OCI-LY7 (cell line): ENCODE measurements around the gene ABHD8. TPM values are rescaled to one million over a fixed set of nuclear protein-coding genes. Genes with fewer than 3 reads are reported as not detected.

Experiments used
- BruUV-seq: library from RNA; stranded (reverse); fragments of 400-500 nt; replicated peaks from 2 replicates; lab custom pipeline; 2021; lab: Mats Ljungman, UMichigan
- CTCF ChIA-PET: fragments of 300-600 bp; sonication (Branson Sonifier 250); formaldehyde crosslinking; loops from one replicate; lab custom pipeline; 2022; ENCODE audit warnings: antibody characterized with exemption; ENCODE audit not compliant: unreplicated experiment; lab: Charles Lee
- POLR2A ChIA-PET: fragments of 300-600 bp; sonication (Branson Sonifier 250); formaldehyde crosslinking; loops from one replicate; lab custom pipeline; 2022; ENCODE audit warnings: antibody characterized with exemption; lab: Charles Lee
- DNase-seq: peaks from one replicate; pipeline ENCODE4 v3.0.0-alpha.2; 2015; ENCODE audit warnings: low spot score
- H2AFZ ChIP-seq: fragments of 200-600 bp; sonication (generic), shearing (Covaris generic); 2 replicates; pipeline ENCODE4 v1.6.1; 2014; ENCODE audit warnings: mild to moderate bottlenecking, antibody characterized with exemption, low read length, moderate library complexity
- H3K27ac ChIP-seq: fragments of 200-600 bp; sonication (generic); 2 replicates; pipeline ENCODE4 v1.5.1; 2014; ENCODE audit warnings: mixed run types, low read depth, mild to moderate bottlenecking, moderate library complexity, low read length, inconsistent platforms; ENCODE audit not compliant: poor library complexity, severe bottlenecking
- H3K36me3 ChIP-seq: fragments of 200-600 bp; sonication (generic); 2 replicates; pipeline ENCODE4 v1.6.1; 2014; ENCODE audit warnings: mild to moderate bottlenecking, antibody characterized with exemption, low read length, moderate library complexity, mixed read lengths; ENCODE audit not compliant: insufficient read depth
- H3K4me1 ChIP-seq: fragments of 200-600 bp; sonication (generic); 2 replicates; pipeline ENCODE4 v1.5.1; 2014; ENCODE audit warnings: mild to moderate bottlenecking, low read length; ENCODE audit not compliant: insufficient read depth, poor library complexity, severe bottlenecking
- H3K4me2 ChIP-seq: fragments of 200-600 bp; sonication (generic); 2 replicates; pipeline ENCODE4 v1.6.1; 2014; ENCODE audit warnings: mild to moderate bottlenecking, low read length
- H3K4me3 ChIP-seq: fragments of 200-600 bp; sonication (generic); 2 replicates; pipeline ENCODE4 v1.5.1; 2014; ENCODE audit warnings: mild to moderate bottlenecking, low read depth, low read length; ENCODE audit not compliant: poor library complexity, severe bottlenecking
- H3K79me2 ChIP-seq: fragments of 200-600 bp; sonication (generic); 2 replicates; pipeline ENCODE4 v1.6.1; 2016; ENCODE audit warnings: low read depth, mild to moderate bottlenecking, low read length, moderate library complexity, mixed read lengths; ENCODE audit not compliant: insufficient read depth
- H3K9me2 ChIP-seq: fragments of 200-600 bp; sonication (generic); 2 replicates; pipeline ENCODE4 v1.6.1; 2016; ENCODE audit warnings: mild to moderate bottlenecking, low read length, mixed read lengths; ENCODE audit not compliant: insufficient read depth
- H3K9me3 ChIP-seq: fragments of 200-600 bp; sonication (generic); 2 replicates; pipeline ENCODE4 v1.6.1; 2014; ENCODE audit warnings: mild to moderate bottlenecking, mixed run types, low read length, mixed read lengths
- H4K20me1 ChIP-seq: fragments of 200-600 bp; sonication (generic); 2 replicates; pipeline ENCODE4 v1.6.1; 2014; ENCODE audit warnings: mild to moderate bottlenecking, antibody characterized with exemption, low read length, moderate library complexity, mixed read lengths; ENCODE audit not compliant: insufficient read depth
- CTCF ChIP-seq: fragments of 200-600 bp; sonication (generic); conservative IDR thresholded peaks from 2 replicates; pipeline ENCODE4 v1.5.1; 2014; ENCODE audit warnings: mild to moderate bottlenecking, antibody characterized with exemption, low read length, moderate library complexity, mixed read lengths
- EZH2phosphoT487 ChIP-seq: fragments of 200-600 bp; sonication (generic); IDR thresholded peaks from 2 replicates; pipeline ENCODE4 v1.6.1; 2018; ENCODE audit warnings: low read depth, borderline replicate concordance, mild to moderate bottlenecking, mixed run types, antibody characterized with exemption, low read length, moderate library complexity, mixed read lengths
- intact Hi-C: fragments of 100-400 bp; cut with micrococcal nuclease; formaldehyde crosslinking; loops from one replicate; pipeline ENCODE4 v1.10.0; 2022; ENCODE audit not compliant: unreplicated experiment
- total RNA-seq, 2 experiments: library from RNA; depleted of rRNA in 1 of 2; stranded (reverse); fragments of >200 nt in 1 of 2; shearing (Covaris generic) in 1 of 2; gene quantifications; 2 replicates each; pipeline ENCODE4 v1.2.3, GENCODE V29; 2014 to 2022

Gene ABHD8
- total RNA-seq, 2 experiments from 2014 or later = 11.6 to 18.9 TPM

DNA sequence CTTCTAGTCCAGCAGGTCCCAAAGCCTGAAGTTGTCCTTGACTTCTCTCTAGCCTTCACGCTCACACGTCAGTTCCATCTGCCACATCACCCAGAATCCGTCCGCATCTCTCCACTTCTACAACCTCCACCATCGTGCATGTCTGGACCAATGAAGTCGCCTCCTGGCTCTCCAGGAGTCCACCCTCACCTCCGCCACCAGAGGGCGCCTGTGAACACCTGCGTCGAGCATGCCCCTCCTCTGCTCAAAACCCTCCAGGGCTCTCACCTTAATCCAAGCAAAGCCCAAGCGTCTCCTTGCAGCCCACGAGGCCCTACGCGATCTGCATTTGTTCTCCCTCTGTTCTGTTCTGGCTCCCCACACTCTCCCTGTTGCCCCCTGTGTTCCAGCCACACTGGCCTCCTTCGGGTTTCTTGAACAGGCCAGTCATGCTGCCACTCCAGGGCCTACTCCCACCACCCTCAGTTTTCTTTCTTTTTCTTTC lies 42.3 kb downstream of the ABHD8 start:
- Histone ChIP-seq H3K79me2 (no peaks in the 10 kb centered on the region), H3K4me3 (no peak overlapping the region), H3K9me2 (no peaks in the 10 kb centered on the region), H3K4me2 (peak overlapping the region; percentile 49), H4K20me1 (no peaks in the 10 kb centered on the region), H2AFZ (peak overlapping the region; percentile 84), H3K27ac (peak overlapping the region; percentile 39), H3K4me1 (peaks cover 37% of the 10 kb centered on the region), H3K36me3 (no peaks in the 10 kb centered on the region), H3K9me3 (no peaks in the 10 kb centered on the region)
- peak; percentile 95 for TF ChIP-seq CTCF
- no peak for TF ChIP-seq EZH2phosphoT487
- DNase-seq = peak; percentile 93
- intact Hi-C loops = loop anchor here (1.0 kb wide), 1 partner anchor 21 kb away; no protein-coding TSS in a partner anchor
- no TSS peak for BruUV-seq
- POLR2A ChIA-PET = interaction anchor here (0.5 to 1.0 kb wide), 4 partner anchors 12 to 168 kb away, joined by 3 to 4 read pairs (median 3); partner anchors contain the start of gene ANKLE1
- CTCF ChIA-PET = no interaction called here

- no peak for TF ChIP-seq EZH2phosphoT487
- no peak for TF ChIP-seq CTCF
- no peak for DNase-seq
- no peaks in the 10 kb centered on the region for H3K79me2 ChIP-seq
- H3K9me3 ChIP-seq = no peaks in the 10 kb centered on the region
- no peaks in the 10 kb centered on the region for H3K9me2 ChIP-seq
- no peaks in the 10 kb centered on the region for H3K36me3 ChIP-seq
- peaks cover 28% of the 10 kb centered on the region for H3K4me1 ChIP-seq
- no TSS peak for BruUV-seq
- H4K20me1 ChIP-seq = no peaks in the 10 kb centered on the region
- no peak overlapping the region for H3K27ac ChIP-seq
- ChIA-PET POLR2A (interaction anchor here (0.5 to 0.6 kb wide), 2 partner anchors 11 to 169 kb away, joined by 3 to 4 read pairs; no protein-coding TSS in a partner anchor), CTCF (no interaction called here)
- H2AFZ ChIP-seq = no peak overlapping the region
- H3K4me3 ChIP-seq = no peak overlapping the region
- intact Hi-C loops = no loop called here
- no peak overlapping the region for H3K4me2 ChIP-seq
Measured at GRCh38 chr19:17259934-17260333, 43.3 kb downstream of the ABHD8 start.

- Histone ChIP-seq H3K27ac (no peak overlapping the region), H3K4me3 (no peak overlapping the region), H3K4me1 (peaks cover 21% of the 10 kb centered on the region), H3K79me2 (no peaks in the 10 kb centered on the region), H3K4me2 (no peak overlapping the region), H2AFZ (no peak overlapping the region), H3K9me3 (no peaks in the 10 kb centered on the region), H3K36me3 (no peaks in the 10 kb centered on the region), H3K9me2 (no peaks in the 10 kb centered on the region), H4K20me1 (no peaks in the 10 kb centered on the region)
- ChIA-PET CTCF (interaction anchor here (0.6 kb wide), 1 partner anchor 8 kb away, joined by 3 read pairs; no protein-coding TSS in a partner anchor), POLR2A (interaction anchor here (0.7 kb wide), 2 partner anchors 11 to 28 kb away, joined by 3 read pairs; no protein-coding TSS in a partner anchor)
- intact Hi-C loops = no loop called here
- no peak for DNase-seq
- BruUV-seq = no TSS peak
- TF ChIP-seq EZH2phosphoT487 = no peak
- TF ChIP-seq CTCF = no peak
Measured at GRCh38 chr19:17259118-17259780, 44.0 kb downstream of the ABHD8 start.
